Hippocampal formation (tissue), 2 donors: ENCODE data around the gene STOML1.
"Not testable (repeated sequence)": the region's sequence is repeated elsewhere in the genome, so short reads cannot be mapped to it uniquely, and the experiment has no call there.

Source experiments
- DNase-seq, 2 donors: peaks; one replicate each; lab custom pipeline; 2025; lab: John Stamatoyannopoulos, UW

Gene STOML1

DNA sequence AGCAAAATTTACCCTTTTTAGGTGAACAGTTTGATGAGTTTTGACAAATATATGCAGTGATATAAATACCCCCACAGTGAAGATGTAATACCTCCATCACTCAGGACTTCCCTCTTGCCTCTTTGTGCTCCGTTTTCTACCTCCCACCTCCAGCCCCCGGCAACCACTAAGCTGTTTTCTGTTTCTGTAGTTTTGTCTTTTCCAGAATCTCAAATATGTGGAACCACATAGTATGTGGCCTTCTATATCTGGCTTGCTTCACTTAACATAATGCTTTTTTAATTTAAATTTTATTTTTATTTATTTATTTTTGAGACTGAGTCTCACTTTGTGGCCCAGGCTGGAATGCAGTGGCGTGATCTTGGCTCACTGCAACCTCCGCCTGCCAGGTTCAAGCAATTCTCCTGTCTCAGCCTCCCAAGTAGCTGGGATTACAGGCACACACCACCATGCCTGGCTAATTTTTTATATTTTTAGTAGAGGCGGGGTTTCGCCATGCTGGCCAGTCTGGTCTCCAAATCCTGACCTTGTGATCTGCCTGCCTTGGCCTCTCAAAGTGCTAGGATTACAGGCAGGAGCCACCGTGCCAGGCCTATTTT lies 31.5 kb downstream of the STOML1 start:
- DNase-seq, result not testable (repeated sequence)

DNA sequence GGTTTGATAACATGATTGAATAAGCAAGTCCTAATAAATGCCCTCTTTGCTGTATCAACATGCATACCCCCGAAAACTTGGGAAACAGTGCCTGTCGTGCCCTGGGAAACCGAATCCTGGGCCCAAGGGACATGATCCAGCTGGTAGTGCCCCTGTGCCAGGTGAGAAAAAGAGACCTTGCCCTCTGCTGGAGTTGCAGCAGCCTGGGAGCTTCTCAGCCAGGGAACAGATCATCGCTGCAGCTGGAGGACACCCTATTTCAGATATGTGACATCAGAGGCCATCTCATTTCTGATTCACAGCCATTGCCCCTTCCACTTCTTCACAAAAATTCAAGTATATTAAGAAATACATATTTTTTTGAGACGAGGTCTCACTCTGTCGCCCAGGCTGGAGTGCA lies 32.3 kb downstream of the STOML1 start:
- DNase-seq, result no peak

DNA sequence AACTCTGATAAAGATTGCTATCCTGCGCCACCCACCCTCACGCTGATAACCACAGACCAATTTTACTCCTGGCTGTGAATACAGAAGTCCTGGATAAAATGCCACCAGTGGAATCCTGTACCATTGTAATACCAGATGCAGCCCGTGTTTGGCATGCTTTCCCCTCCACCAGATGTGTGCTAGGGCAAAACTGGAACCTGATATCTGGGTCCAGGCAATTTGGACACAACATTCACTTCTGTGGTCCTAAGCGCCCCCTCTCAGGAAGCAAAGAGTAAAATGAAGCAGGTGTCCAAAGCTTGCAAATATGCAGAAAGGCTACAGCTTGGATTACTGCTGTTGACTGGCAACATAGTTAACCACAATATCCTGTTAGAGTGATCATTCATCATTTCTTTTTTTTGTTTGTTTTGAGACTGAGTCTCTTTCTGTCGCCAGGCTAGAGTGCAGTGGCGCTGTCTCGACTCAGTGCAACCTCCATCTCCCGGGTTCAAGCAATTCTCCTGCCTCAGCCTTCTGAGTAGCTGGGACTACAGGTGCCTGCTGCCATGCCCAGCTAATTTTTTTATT lies 33.0 kb downstream of the STOML1 start:
- DNase-seq, result no peak

GRCh38 chr15:73957785-73958184 lies 34.3 kb downstream of the STOML1 start:
- DNase-seq, result no peak

GRCh38 chr15:73957276-73957675 lies 34.8 kb downstream of the STOML1 start:
- DNase-seq, result no peak

DNA sequence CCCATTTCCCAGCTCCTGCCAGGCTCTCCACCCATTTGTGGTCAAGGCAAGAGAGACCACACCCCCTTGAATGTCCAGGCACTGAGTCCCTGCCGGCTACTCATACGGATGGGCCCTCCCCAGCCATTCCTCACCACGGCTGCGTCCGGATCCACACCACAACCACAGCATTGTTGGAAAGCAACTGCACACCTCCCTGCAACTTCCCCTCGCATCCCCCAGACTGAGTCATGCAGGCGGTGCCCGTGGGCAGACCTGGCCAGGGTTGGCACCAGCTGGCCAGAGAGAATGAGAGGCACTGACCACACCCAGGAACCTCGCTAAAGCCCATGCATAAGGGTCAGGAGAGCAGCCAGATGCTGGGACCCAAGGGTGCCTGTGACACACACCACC lies 35.4 kb downstream of the STOML1 start:
- no peak for DNase-seq

DNA sequence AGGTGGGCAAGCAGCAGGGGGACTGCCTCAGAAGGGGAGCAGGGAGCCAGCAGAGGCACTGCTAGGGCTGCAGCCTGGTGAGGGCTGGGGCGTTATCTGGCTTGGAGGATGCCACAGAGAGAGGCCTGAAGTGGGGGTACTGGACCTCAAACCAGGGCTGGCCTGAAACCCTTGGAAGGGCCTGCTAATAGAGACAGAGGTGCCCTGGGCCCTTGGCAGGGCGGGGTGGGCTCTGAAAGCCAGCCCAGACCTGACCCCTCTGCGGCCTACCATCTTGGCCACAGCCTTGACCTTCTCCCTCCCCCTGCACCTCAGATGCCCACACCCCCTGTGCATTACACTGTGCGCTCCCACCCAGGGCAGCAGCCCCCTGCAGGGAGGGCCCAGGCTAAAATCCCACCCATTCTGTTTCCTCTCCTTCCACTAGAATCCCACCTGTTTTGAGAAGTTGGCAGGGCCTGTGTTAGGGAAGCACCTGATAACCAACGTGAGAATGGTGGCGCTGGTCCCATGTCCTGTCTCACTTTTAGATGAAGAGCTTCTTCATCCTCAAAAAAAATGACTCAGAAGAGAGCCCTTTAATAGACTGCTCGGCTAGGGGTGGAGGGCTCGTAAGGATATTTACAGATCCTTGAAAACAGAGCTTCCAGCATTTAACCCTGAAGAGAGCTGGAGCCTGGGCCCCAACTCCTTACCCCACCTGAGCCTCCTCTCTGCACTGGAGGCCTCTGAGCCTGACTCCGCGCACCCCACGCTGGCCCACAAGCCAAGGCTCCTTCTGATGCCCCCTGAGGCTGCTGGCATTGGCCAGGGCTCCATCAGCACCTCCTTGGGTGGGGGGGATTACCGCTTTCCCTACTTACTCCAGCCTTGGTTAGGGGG lies 36.0 kb downstream of the STOML1 start:
- no peak for DNase-seq

DNA sequence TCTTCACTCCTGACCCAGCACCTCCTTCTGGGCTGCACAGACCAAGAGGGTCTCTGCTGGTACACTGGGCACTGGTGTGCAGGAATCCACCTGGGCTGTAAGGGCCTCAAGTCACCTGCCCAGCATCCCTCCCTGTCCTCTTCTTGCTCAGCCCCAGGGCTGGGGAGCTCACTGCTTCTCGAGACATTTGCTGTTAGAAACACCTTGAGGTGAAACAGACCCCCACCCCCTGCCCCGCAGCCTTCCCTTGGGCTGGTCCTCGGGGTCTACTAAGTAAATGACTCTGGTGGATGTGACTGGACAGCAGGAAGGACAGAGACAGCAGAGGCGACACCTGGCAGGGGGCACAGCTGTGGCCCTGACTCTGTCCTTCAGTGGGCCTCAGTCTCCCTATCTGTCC lies 36.8 kb downstream of the STOML1 start:
- DNase-seq, result no peak

DNA sequence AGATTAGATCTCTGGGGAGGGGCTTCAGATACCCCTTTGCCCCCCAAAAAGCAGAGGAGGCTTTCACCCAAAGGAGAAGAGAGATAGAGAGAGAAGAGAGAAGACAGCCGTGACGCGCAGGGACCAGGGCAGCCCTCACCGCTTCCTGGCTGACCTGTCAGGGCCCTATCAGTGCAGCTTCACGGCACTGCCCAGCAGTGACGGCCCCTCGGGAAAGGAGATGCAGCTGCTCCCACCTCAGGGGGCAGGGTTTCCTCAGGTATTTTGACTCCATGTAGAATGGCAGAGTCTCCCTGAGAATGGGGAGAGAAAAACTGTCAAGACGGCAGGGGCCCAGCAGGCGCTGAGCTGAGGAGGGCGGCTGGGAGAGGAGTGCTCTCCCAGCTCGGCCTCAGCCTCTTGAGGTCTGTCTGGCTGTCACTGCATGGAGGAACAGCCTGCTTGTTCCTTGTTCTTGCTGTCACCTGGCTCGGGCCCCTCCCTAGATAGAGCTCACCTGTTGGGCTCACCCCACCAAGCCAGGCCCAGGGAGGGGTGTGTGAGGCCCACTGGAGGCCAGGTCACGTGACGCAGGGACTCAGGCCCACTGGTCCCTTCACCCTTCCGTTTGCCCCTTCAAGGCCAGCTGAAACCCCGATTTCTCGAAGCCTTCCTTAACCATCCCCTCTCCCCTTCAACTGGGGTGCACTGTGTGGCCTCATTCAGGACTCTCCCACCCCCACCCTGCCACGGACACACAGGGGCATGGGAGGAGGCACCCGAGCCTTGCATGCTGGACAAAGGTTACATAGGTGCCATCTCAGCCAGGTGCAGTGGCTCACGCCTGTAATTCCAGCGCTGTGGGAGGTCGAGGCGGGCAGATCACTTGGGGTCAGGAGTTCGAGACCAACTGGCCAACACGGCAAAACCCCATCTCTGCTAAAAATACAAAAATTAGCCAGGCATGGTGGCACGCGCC lies 37.6 kb downstream of the STOML1 start:
- no peak for DNase-seq

DNA sequence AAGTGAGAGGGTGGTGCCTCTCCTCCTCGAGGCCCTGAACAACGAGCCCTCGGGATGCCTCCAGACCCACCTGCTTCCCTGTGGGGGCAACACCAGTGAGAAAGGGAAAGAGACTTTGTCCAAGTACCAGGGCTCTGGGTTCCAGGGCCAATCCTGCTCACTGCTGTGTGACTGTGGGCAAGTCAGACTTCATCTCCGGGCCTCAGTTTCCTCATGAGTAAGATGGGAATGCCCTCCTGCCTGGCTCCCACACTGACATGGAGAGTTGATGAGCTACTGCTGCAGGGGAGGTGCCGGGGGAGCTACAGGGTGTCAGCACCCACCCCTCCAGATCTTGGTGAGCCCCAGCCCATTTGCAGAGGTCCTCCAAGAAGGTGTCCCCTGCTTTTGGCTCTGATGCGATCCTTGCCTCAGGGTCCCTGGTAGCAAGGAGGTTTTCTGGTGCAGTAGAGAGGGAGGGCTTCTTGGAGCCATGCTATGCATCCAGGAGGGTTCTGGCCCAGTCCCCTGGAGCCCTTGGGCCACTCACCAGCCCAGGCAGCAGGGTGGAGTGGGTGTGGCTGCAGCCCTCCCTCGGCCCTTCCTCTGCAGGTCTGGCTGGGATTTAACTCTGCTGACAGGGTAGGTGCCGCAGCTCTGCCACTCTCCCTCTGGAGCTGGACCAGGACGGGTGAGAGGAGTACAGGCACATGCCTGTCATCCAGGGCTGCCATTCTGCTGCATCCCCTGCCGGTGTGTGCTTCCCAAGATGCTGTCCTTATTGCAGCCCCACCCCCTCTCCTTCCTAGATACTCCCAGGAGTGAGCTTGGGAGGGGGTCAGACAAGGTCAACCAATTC lies 39.0 kb downstream of the STOML1 start:
- no peak for DNase-seq

DNA sequence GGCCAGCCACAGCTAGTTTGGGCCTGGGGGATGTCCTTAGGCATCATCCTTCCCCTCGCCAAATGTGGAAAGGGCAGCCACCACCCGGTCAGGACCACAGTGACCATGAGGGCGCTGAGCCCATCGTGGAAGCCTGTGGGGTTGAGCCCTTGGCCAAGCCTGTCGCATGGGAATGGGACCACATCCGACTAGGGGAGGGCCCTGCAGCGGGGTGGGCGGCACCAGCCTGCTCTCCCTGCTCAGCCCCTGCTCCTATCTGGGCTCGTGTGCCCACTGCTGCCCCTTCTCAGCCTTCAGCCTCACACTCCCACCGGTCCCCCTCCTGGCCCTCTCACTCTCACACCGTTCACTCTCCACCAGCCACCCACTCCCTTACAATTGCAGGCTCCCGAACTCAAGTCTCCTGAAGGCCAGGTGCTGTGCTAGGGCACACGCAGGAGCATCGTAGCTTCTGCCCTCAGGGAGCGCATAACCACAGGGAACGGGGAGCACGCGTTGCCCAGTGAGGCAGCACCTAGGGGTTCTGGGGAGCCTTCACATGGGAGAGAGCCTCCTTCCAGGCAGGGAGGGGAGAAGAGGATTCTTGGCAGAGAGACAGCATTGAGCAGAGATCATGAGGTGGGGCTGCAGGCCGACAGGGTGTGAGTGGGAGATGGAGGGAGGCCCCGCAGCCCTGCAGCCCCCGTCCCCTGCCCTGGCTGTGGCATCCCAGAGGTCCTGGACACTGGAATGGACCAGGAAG lies 39.8 kb downstream of the STOML1 start:
- no peak for DNase-seq

GRCh38 chr15:73951601-73952000 lies 40.5 kb downstream of the STOML1 start:
- DNase-seq, result no peak

DNA sequence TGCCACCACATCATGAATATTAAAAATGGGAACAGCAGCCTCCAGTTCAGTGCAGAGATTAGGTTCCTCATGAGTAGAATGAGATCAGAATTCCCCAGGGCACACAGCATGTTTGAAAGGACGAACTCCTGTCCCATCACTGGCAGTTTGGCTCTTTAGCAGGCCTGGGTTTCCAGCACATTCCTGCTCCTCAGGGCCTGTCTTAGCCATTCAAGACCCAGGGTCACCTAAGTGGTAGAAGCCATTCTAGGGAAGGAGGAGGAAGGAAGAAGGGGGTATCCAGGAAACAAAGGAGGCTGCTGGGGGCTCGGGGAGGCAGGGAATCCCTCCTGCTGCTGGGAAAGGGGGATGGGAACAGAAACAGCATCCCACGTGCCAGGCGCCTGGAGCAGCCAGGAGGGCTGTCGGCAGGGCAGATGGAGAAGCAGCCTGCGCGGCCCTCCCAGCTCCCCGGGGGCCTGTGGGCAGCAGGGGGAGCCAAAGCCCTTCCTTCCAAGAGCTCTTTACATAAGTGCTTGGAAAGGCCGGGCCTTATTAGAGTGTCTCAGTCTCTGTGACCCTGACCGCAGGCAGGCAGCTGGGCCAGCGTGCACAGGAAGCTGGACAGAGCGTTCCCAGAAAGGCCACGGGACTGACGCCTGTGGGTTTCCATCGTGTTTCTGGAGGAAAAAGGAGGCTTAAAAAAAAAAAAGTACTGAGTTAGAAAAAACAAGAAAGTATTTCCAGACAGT lies 41.1 kb downstream of the STOML1 start:
- DNase-seq, result peak; percentile 77 to 82

DNA sequence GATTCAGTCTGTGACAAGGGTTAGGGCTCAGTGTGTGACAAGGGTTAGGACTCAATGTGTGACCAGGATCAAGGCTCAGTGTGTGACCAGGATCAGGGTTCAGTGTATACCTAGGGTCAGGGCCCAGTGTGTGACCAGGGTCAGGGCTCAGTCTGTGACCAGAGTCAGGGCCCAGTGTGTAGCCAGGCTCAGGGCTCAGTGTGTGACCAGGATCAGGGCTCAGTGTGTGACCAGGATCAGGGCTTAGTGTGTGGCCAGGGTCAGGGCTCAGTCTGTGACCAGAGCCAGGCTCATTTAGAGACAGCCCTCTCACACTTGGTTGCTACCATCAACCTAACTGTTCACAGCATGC lies 41.6 kb downstream of the STOML1 start:
- no peak for DNase-seq

GRCh38 chr15:73949496-73949895 lies 42.6 kb downstream of the STOML1 start:
- DNase-seq, result no peak

- no peak for DNase-seq
Measured at GRCh38 chr15:73948982-73949381, 43.1 kb downstream of the STOML1 start.

DNA sequence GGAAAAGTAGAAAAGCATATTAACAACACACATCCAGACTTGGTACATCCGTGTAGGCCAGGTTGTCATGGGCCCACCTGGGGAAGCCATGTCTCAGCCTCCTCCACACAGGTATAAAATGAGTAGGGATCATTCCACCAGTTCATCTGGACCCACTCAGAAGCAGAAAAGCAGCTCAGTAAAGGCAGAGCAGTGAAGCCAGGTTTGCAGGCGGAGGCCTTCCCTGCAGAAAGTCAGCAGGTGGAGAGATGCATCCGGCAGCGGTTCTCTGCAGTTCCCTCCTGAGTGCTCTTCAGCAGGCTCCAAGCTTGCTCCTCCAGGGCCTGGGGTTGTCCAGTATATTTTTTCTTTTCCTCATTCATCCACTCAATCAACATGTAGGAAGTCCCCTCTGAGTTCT lies 43.7 kb downstream of the STOML1 start:
- DNase-seq, result no peak

- DNase-seq, result no peak
Measured at GRCh38 chr15:73947651-73948050, 44.4 kb downstream of the STOML1 start.

- DNase-seq, result no peak
Measured at GRCh38 chr15:73946795-73947370, 45.2 kb downstream of the STOML1 start.
